Endothelial cell of umbilical vein (primary cell): ENCODE measurements around the gene CMTM4. TPM values are rescaled to one million over a fixed set of nuclear protein-coding genes. Genes with fewer than 3 reads are reported as not detected.

Source experiments
- BruUV-seq: library from RNA; stranded (reverse); fragments of 400-500 nt; replicated peaks from 2 replicates; lab custom pipeline; 2021; lab: Mats Ljungman, UMichigan
- CTCF ChIA-PET: fragments of 300-600, 350-600 bp; sonication (Branson Sonifier 250); formaldehyde crosslinking; loops from one replicate; lab custom pipeline; 2021; ENCODE audit warnings: antibody characterized with exemption, inconsistent platforms; lab: Charles Lee
- POLR2A ChIA-PET: fragments of 300-600, 350-600 bp; sonication (Branson Sonifier 250); formaldehyde crosslinking; loops from one replicate; lab custom pipeline; 2021; ENCODE audit warnings: antibody characterized with exemption, inconsistent platforms; lab: Charles Lee
- DNase-seq: peaks from one replicate; pipeline ENCODE4 v3.0.0-alpha.2; 2011; ENCODE audit warnings: low read depth, low spot score
- FAIRE-seq: peaks from 2 replicates; lab custom pipeline; 2011; peaks lifted over from hg19 to GRCh38; lab: Jason Lieb, UNC
- H2AFZ ChIP-seq: 2 replicates; pipeline ENCODE4 v1.6.0; 2012; ENCODE audit warnings: low read depth, low read length, control low read depth, inconsistent platforms
- H3K27ac ChIP-seq: 2 replicates; pipeline ENCODE4 v1.5.1; 2011; ENCODE audit warnings: low read depth, mild to moderate bottlenecking, control low read depth, low read length, moderate library complexity; ENCODE audit not compliant: insufficient read depth
- H3K27me3 ChIP-seq, 2 experiments: 2 replicates each; pipeline versions ENCODE4 v1.6.0 to v1.6.1; 2011; ENCODE audit warnings: low read length in 2 of 2, mixed read lengths in 1 of 2; ENCODE audit not compliant: control insufficient read depth in 2 of 2, insufficient read depth in 2 of 2
- H3K36me3 ChIP-seq, 2 experiments: 2 replicates in 1 of 2; 3 replicates in 1 of 2; pipeline ENCODE4 v1.5.1; 2011; ENCODE audit warnings: low read length in 2 of 2, mild to moderate bottlenecking in 1 of 2, moderate library complexity in 1 of 2; ENCODE audit not compliant: control insufficient read depth in 2 of 2, insufficient read depth in 2 of 2; ENCODE audit errors: extremely low read depth in 1 of 2
- H3K4me1 ChIP-seq: 3 replicates; pipeline ENCODE4 v1.5.1; 2011; ENCODE audit warnings: mild to moderate bottlenecking, low read length; ENCODE audit not compliant: control insufficient read depth, insufficient read depth; ENCODE audit errors: extremely low read depth
- H3K4me2 ChIP-seq: 2 replicates; pipeline ENCODE4 v1.6.1; 2011; ENCODE audit warnings: low read length, control low read depth, mixed read lengths; ENCODE audit not compliant: insufficient read depth
- H3K4me3 ChIP-seq, 3 experiments: fragments of 200-600 bp in 1 of 3; sonication (generic), shearing (Covaris generic) in 1 of 3; replicated peaks in 1 of 3; 2 replicates each; pipeline ENCODE4 v1.5.1; 2011 to 2016; ENCODE audit warnings: control low read depth in 3 of 3, low read length in 3 of 3, mild to moderate bottlenecking in 2 of 3, inconsistent platforms in 1 of 3, low read depth in 1 of 3, moderate library complexity in 1 of 3; ENCODE audit not compliant: insufficient read depth in 1 of 3
- H3K79me2 ChIP-seq: 2 replicates; pipeline ENCODE4 v1.6.0; 2012; ENCODE audit warnings: low read length, inconsistent platforms; ENCODE audit not compliant: control insufficient read depth, insufficient read depth
- H3K9ac ChIP-seq: replicated peaks from 2 replicates; pipeline ENCODE3; 2011; ENCODE audit warnings: low read length, control low read depth; ENCODE audit not compliant: insufficient read depth; ENCODE audit errors: extremely low read depth
- H3K9me1 ChIP-seq: replicated peaks from 3 replicates; pipeline ENCODE4 v1.6.0; 2011; ENCODE audit warnings: mild to moderate bottlenecking, low read length; ENCODE audit not compliant: control insufficient read depth, insufficient read depth; ENCODE audit errors: extremely low read depth
- H3K9me3 ChIP-seq: replicated peaks from 2 replicates; pipeline ENCODE4 v1.5.1; 2012; ENCODE audit warnings: low read length, inconsistent platforms; ENCODE audit not compliant: control insufficient read depth, insufficient read depth
- H4K20me1 ChIP-seq: replicated peaks from 2 replicates; pipeline ENCODE3; 2011; ENCODE audit warnings: mild to moderate bottlenecking, low read length; ENCODE audit not compliant: control insufficient read depth, insufficient read depth; ENCODE audit errors: extremely low read depth
- CTCF ChIP-seq, 2 donors: IDR thresholded peaks; 1 replicate in 1 of 2; 2 replicates in 1 of 2; pipeline ENCODE4 v1.5.1; 2011; ENCODE audit warnings: low read length in 2 of 2, mild to moderate bottlenecking in 2 of 2, moderate library complexity in 2 of 2, control low read depth in 1 of 2, inconsistent platforms in 1 of 2, low read depth in 1 of 2; ENCODE audit not compliant: insufficient read depth in 1 of 2; ENCODE audit errors: extremely low read depth in 1 of 2
- FOS ChIP-seq: IDR thresholded peaks from 2 replicates; pipeline ENCODE4 v1.6.1; 2011; ENCODE audit warnings: mild to moderate bottlenecking, low read length, moderate library complexity, borderline replicate concordance; ENCODE audit not compliant: insufficient read depth
- GATA2 ChIP-seq: IDR thresholded peaks from 2 replicates; pipeline ENCODE4 v1.7.0; 2011; ENCODE audit warnings: low read depth, mild to moderate bottlenecking, moderate library complexity, mixed read lengths, low read length; ENCODE audit not compliant: insufficient read length, insufficient read depth
- JUN ChIP-seq: IDR thresholded peaks from 2 replicates; pipeline ENCODE4 v1.6.1; 2011; ENCODE audit warnings: borderline replicate concordance, low read depth; ENCODE audit not compliant: insufficient read length, insufficient read depth
- MAX ChIP-seq: IDR thresholded peaks from 2 replicates; pipeline ENCODE4 v1.6.1; 2011; ENCODE audit not compliant: insufficient read depth, insufficient read length
- MYC ChIP-seq: IDR thresholded peaks from one replicate; pipeline ENCODE4 v1.6.1; 2011; ENCODE audit warnings: mild to moderate bottlenecking, low read depth, low read length
- POLR2A ChIP-seq: IDR thresholded peaks from 2 replicates; pipeline ENCODE4 v1.6.1; 2012; ENCODE audit warnings: low read depth, mild to moderate bottlenecking, control low read depth, low read length
- POLR2AphosphoS5 ChIP-seq: IDR thresholded peaks from 2 replicates; pipeline ENCODE4 v1.6.1; 2012; ENCODE audit warnings: low read depth, mild to moderate bottlenecking, control low read depth, low read length, moderate library complexity; ENCODE audit not compliant: insufficient read depth
- dilution Hi-C: fragments of 300-500 bp; cut with MboI; formaldehyde crosslinking; loops from one replicate; pipeline ENCODE4 v1.15.0; 2019; ENCODE audit warnings: low sequenced_read_pairs; ENCODE audit not compliant: extremely low pct_ligation_motif_present
- intact Hi-C: fragments of 100-400 bp; cut with micrococcal nuclease; formaldehyde crosslinking; loops from one replicate; pipeline ENCODE4 v1.10.0; 2022
- polyA plus RNA-seq, 4 experiments: library from polyadenylated mRNA; depleted of rRNA in 3 of 4; stranded (reverse) in 3 of 4; unstranded in 1 of 4; fragments of >200 nt; gene quantifications; 2 replicates each; pipeline versions ENCODE4 v1.2.1 to v1.2.3, GENCODE V29; 2011 to 2012; ENCODE audit warnings: missing spikeins in 1 of 4
- total RNA-seq: library from RNA; stranded (reverse); gene quantifications from 2 replicates; pipeline ENCODE4 v1.2.3, GENCODE V29; 2021

CMTM4 gene
- total and polyA plus RNA-seq, 2 donors (not counting 3 experiments of a cell fraction or from before 2014, with no cell fraction given), result 9.0 to 10.7 TPM

- CTCF ChIA-PET, result interaction anchor here (0.7 to 2.3 kb wide), 7 partner anchors 10 to 183 kb away, joined by 3 to 24 read pairs (median 4); partner anchors contain the start of gene CMTM3
- POLR2A ChIA-PET, result no interaction called here
- Histone ChIP-seq H3K9me1 (no peaks in the 10 kb centered on the region), H3K79me2 (no peaks in the 10 kb centered on the region), H3K27me3 (peaks cover 0 to 3% of the 10 kb centered on the region in 2 experiments), H3K9me3 (no peaks in the 10 kb centered on the region), H3K27ac (no peak overlapping the region), H3K4me2 (no peak overlapping the region), H3K9ac (no peak overlapping the region), H4K20me1 (no peaks in the 10 kb centered on the region), H2AFZ (no peak overlapping the region), H3K4me3 (no peak overlapping the region), H3K36me3 (no peaks in the 10 kb centered on the region), H3K4me1 (peaks cover 7% of the 10 kb centered on the region)
- BruUV-seq, result no TSS peak
- intact Hi-C loops, result no loop called here
- dilution Hi-C loops, result no loop called here
- no peak for FAIRE-seq
- DNase-seq, result no peak
- TF ChIP-seq POLR2A (no peak), CTCF (IDR thresholded peaks at IDR 0.05; ENCODE audit: extremely low read depth in 1 of 2, insufficient read depth in 1 of 2, low read depth in 1 of 2, low read length in 2 of 2) (no peak), POLR2AphosphoS5 (no peak), MAX (no peak), JUN (no peak), GATA2 (no peak), MYC (no peak), FOS (no peak)
These were observed 106.2 kb downstream of the CMTM4 start for GRCh38 chr16:66590322-66590721.
